Hindlimb muscle (tissue), 1 donor: Measurements from ENCODE around the gene SPDYE18. TPM values are rescaled to one million over a fixed set of nuclear protein-coding genes. Genes with fewer than 3 reads are reported as not detected.
"Not testable (repeated sequence)": the region's sequence is repeated elsewhere in the genome, so short reads cannot be mapped to it uniquely, and the experiment has no call there.

ENCODE experiments used
- DNase-seq: peaks from one replicate; pipeline ENCODE4 v3.0.0-alpha.2; 2013
- polyA plus RNA-seq: library from polyadenylated mRNA; unstranded; fragments of 120-200 nt; gene quantifications from one replicate; pipeline ENCODE4 v1.2.1, GENCODE V29; 2013; ENCODE audit not compliant: insufficient read length

The SPDYE18 gene, protein sequence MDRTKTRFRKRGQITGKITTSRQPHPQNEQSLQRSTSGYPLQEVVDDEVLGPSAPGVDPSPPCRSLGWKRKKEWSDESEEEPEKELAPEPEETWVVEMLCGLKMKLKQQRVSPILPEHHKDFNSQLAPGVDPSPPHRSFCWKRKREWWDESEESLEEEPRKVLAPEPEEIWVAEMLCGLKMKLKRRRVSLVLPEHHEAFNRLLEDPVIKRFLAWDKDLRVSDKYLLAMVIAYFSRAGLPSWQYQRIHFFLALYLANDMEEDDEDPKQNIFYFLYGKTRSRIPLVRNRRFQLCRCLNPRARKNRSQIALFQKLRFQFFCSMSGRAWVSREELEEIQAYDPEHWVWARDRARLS
- 0.34 TPM for polyA plus RNA-seq

DNA sequence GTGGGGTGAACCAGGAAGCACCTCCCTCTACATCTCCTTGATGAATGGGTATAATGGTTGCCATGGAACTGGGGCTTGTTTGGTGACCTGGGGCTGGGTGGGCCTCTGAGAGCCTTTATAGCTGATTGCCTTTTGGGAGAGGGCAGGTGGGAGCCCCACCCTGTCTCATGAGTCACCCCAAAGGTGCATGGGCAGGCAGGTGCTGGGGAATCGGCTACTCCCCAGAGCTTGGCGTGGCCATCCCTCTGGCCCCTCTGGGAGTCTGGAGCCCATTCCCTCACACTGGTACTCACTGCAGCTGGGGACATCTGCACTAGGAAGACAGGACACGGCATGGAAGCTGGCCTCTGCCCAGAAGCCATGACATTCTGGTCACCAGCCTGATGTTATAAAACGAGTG, at the start of gene SPDYE18:
SPDYE18 (minus strand) TSS at position 2 of the 400 bp plus-strand sequence. CDS start 2,046 bp downstream, outside the sequence.
- not testable (repeated sequence) for DNase-seq

DNA sequence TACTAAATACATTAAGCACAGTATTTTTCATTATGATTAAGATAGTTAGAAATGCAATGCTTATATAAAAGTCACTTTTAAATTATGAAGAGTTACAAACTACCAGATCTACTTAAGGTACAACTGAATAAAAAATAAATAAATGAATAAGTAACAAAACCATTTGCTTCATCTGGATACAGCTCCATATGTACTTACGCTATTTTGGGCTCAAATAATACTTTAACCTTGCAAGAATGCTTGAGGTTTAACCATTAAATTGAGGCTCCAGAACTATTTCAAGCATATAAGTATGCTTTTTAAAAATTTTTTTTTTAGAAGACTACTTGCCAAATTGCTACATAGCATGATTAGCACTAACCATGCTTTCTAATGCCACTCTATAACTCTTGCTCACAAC, 46.0 kb upstream of the SPDYE18 start:
- DNase-seq, result not testable (repeated sequence)

DNA sequence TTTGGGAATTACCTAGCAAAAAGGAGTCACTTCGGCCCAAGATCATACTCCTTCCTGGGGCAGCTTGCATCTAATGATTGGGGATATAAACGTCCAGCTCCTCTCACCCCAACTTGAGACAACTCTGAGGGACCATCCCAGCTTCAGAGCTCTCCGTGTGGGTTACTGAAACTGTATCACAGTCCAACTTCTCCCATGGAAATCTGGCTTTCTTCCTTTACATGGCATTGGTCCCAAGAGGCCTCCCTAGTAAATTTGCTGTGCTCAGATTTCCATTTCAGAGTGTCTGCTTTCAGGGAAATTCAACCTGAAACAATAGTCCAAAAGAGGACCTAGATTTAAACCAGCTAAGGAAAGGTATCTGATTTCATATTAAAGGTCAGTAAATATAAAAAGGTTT, 45.3 kb upstream of the SPDYE18 start:
- DNase-seq, result not testable (repeated sequence)

DNA sequence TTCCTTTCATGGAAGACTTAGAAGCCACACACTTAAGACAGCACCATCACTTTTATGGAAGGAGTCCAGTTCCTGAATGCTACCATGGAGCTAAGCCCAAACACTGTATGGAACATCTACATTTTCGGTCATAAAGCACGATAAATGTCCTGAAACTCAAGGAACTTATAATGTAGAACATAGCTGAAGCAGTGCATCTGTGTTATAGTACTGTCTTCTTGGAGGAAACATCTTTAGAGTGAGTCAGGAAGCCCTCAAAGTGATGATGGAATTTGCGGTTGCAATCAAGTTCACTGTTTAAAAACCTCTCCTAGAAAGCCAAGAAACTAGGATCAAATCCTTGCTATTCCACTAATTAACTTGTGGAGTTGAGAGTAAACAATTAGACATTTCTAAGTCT, 43.5 kb upstream of the SPDYE18 start:
- DNase-seq, result not testable (repeated sequence)

DNA sequence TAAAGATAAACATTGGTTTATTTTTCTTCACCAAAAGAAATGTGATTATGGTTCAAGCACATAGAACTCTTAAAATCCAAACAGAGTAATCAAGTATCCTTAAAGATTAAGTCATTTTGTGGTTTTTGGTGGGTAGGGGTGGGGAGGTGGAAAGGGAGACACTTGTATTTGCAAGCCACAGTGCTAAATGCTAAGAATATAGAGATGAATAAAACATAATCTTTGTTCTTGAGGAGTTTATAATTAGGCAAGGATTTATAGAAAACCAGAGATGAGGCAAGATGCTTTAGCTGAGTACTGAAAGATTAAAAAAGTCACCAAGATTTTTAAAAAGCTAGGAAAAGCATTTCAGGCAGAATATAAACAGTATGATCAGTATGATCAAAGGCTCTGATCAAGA, 40.3 kb upstream of the SPDYE18 start:
- DNase-seq, result not testable (repeated sequence)

DNA sequence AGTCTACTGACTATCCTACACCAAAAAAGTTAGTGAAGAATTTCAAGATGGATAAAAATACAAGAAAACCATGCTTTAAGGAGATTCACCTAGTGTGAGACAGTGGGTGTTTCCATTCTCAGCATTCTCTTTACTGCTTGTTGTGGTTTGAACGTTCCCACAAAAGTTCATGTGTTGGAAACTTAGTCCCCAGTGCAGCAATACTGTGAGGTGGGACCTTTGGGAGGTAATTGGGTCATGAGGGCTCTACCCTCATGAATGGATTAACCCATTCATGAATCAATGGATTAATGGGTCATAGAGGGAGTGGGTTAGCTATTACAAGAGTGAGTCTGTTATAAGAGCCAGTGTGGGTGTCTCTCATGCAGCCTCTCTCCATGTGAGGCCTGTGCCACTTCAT, 38.8 kb upstream of the SPDYE18 start:
- DNase-seq, result not testable (repeated sequence)

DNA sequence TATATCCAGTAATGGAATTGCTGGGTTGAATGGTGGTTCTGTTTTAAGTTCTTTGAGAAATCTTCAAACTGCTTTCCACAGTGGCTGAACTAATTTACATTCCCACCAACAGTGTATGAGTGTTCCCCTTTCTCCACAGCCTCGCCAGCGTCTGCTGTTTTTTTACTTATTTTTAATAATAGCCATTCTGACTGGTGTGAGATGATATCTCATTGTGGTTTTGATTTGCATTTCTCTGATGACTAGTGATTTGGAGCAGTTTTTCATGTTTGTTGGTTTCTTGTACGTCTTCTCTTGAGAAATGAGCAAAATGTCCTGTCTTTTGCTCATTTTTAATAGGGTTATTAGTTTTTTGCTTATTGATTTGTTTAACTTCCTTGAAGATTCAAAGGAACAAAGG, 38.1 kb upstream of the SPDYE18 start:
- not testable (repeated sequence) for DNase-seq

DNA sequence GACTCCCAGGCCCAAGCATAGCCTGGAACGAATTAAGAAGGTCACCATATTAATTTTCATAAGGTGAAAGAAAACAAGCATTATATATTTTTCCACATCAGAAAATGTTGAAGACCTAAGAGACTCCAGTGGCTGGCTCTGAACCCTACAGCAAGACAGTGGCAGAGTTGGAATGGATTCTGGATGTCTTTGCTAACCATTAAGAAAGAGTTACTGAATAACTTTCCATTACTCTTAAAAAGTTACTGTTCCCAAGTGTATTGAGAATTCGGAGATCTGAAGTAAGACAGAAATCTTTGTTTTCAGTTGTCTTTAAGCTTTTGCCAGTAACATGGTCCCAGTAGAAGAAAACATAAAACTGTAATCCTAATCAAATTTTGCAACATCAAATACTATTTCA, 29.9 kb upstream of the SPDYE18 start:
- DNase-seq, result not testable (repeated sequence)

DNA sequence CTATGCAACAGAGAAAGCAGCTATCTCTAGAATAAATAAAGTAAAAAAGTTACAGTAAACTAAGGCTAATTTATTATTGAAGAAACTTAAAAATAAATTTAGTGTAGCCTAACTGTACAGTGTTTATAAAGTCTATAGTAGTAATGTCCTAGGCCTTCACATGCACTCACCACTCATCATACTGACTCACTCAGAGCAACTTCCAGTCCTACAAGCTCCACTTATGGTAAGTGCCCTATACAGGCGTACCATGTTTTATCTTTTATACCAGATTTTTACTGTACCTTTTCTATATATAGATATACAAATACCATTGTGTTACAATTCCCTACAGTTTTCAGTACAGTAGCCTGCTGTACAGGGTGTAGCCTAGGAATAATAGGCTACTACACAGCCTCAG, 19.8 kb upstream of the SPDYE18 start:
- not testable (repeated sequence) for DNase-seq

DNA sequence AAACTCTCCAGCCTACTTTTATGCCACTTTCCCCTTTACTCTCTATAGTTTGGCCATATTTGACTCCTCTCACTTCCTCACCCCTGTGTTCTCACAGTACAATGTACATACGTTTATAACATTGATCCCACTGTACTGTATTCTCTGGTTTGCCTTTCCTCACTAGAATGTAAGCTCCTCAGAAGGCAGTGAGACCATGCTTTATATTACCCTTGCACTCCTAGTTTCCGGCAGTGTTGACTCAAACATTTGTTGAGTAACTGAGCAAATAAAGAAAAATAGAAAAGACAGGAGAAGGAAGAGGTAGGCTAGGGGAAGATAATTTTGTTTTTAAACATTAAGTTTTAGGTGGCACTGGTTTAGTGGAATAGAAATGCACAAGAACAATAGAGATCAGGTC, 17.9 kb upstream of the SPDYE18 start:
- not testable (repeated sequence) for DNase-seq

DNA sequence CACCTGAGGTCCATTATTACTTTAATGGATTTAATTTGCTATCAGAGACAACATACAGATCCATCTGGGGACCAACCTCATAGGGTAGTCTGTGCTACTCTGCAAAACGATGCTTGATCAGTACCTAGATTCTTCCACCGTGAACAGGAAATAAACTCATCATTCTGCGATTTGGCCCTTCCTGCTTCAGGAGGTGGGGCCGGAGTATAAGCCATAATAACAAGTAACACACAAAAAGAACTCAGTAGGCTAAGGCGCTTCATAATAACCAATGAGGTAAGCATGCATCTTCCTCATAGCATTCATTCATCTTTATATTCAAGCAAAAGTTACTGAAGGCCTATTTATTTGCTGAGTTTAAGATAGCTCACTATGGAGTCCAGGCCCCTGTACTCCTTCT, 17.3 kb upstream of the SPDYE18 start:
- DNase-seq, result not testable (repeated sequence)

DNA sequence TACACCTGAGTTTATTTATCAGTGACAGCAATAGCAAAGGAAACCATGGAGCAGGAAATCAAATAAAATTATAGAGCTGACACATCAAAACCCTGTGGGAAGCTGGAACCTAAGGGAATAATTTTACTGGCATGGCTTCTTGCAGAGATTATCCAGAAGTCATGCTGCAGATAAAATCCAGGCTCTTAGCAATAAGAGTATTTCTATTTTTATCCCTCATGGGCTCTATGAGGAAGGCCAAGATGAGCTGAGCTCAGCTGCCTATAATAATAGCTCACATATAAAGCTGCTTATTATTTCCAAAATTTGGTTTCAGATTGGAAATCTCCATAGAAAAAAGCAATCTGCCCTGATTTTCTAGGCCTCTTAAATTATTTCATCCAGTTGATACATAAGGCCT, 16.8 kb upstream of the SPDYE18 start:
- DNase-seq, result not testable (repeated sequence)

DNA sequence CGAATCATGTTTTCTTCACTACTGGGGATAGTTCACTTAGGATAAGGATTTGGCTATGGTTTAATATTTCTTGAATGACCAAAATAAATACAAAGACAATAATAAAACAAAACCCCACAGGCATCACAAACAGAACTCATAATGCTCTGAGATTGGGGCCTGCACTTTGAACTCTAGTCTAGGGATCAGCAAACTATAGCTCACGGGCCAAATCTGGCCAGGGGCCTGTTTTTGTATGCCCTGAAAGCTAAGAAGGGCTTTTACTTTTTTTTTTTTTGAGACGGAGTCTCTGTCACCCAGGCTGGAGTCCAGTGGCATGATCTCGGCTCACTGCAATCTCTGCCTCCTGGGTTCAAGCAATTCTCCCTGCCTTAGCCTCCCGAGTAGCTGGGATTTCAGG, 14.7 kb upstream of the SPDYE18 start:
- DNase-seq, result not testable (repeated sequence)

DNA sequence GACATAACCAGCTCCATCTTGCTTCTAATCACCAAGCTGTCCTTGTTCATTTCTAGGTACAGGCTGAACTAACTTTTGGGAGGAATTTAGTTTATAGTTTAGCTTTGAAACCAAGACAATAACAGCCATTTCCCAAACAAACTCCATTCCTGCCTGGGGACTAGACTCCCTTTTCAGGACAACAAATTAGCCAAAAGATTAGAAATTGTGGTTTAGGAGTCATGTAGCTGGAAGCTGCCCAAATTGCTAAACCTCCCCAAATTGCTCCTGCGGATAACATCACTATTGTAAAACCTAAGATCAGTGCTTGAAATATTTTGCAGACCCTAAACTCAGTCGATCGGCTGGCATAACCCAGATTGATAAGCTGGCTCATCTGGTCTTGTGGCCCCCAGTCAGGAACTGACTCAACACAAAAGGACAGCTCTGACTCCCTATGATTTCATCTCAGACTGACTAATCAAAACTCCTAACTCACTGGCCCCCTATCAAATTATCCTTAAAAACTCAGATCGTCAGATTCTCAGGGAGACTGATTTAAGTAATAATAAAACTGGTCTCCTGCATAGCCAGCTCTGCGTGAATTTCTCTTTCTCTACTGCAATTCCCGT, 12.5 kb upstream of the SPDYE18 start:
- DNase-seq, result not testable (repeated sequence)

DNA sequence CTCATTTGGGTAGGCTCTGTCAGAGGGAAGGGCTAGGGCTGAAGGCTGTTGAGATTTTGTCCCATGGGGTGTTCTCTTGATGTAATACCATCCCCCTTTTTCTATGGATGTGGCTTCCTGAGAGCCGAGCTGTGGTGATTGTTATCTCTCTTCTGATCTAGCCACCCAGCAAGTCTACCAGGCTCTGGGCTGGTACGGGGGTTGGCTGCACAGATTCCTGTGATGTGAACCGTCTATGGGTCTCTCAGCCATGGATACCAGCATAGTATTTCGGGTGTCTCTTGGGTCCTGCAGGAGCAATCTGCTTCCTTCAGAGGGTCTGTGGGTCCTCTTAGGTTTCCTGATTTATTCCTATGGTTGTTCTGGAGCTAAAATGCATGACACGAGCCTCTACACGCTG, 8.8 kb upstream of the SPDYE18 start:
- not testable (repeated sequence) for DNase-seq

DNA sequence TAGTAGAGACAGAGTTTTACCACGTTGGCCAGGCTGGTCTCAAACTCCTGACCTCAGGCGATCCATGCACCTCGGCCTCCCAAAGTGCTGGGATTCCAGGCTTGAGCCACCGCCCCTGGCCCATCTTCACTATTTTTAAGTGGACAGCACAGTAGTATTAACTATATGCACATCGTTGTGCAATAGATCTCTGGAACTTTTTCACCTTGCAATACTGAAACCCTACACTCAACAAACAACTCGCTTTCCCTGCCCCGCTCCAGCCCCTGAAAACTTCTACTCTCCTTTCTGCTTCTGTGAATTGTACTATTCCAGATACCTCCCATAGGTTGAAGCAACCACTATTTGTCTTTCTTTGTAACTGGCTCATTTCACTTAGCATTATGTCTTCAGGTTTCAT, 3.5 kb upstream of the SPDYE18 start:
- DNase-seq, result not testable (repeated sequence)

DNA sequence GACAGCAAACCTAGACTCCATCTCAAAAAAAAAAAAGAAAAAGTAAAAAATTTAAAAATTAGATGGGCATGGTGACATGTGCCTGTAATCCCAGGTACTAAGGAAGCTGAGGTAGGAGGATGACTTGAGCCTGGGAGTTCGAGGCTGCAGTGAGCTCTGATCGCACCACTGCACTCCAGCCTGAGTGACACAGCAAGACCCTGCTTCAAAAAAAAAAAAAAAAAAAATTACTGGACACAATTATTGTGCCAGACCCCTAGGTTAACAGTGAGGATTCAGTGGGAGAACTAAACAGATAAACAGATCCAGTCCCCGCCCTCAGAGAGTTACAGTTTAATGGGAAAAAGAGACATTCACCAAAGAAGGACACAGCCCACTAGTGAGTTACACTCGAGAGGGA, 1.4 kb upstream of the SPDYE18 start:
- not testable (repeated sequence) for DNase-seq

DNA sequence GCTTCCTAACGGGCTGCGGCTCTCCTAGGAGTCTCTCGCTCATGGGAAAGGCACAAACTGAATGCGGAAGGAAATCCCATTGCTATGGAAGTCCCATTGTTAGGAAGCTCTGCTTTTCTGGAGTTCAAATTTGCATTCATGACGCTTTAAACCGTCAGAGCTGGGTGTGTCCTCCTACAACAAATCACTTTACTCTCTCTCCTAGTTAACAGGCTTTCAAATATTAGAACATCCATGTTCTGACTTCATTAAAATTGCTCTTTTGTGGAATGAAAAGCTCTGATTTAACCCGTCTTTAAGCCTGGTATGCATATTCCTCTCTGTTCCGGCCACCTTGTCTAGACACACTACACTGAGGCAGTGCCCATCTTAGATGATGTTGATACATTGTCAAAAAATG, 30.1 kb downstream of the SPDYE18 start, which contains the start of gene SPDYE17:
SPDYE17 (minus strand) TSS at position 101 of the 400 bp plus-strand sequence. CDS start 1,791 bp downstream, outside the sequence.
- DNase-seq, result not testable (repeated sequence)

DNA sequence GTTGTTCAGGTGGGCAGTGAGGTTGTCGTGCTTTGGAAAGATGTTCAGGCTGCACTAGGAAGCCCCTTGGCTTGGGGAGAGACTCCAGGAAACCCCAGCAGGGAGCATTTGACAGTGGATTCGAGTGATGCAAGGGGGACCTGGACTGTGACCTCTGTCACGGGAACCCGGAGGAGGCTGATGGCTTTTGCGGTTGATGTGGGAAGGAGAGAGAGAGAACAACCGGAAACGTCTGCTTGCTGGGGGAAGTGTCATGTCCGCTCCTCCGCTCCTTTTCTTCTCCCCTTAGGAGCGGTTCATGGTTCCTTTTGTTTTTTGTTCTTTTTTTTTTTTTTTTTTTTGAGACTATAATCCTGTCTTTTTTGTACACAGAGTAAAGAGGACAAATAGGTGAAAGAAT, 36.0 kb downstream of the SPDYE18 start:
- DNase-seq, result not testable (repeated sequence)

DNA sequence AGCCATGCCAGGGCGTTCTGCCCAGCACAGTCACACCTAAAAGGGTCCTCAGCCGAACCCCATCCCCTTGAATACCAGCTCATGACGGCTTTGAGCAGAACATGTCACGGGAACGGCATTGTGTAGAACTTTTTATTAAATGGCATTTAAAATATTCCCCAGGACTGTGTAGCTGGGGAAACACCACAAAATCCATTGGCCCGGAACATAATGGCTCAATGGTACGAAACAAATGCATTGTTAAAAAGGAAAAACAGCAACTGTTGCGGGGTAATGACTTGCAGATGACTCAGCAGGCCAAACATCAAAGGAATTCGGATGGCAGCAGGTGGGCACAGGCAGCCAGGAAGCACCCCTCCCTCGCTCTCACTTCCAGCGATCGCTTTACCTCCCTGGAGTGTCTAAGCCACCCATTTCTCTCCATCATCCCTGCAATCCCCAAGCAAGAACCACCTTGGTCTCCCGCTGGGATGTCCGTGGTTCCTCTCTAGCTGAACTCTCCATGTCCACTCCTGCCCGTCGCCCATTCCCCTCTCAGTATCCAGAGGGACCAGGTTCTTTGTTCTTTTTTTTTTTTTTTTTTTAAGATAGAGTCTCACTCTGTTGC, 52.2 kb downstream of the SPDYE18 start:
- DNase-seq, result not testable (repeated sequence)

DNA sequence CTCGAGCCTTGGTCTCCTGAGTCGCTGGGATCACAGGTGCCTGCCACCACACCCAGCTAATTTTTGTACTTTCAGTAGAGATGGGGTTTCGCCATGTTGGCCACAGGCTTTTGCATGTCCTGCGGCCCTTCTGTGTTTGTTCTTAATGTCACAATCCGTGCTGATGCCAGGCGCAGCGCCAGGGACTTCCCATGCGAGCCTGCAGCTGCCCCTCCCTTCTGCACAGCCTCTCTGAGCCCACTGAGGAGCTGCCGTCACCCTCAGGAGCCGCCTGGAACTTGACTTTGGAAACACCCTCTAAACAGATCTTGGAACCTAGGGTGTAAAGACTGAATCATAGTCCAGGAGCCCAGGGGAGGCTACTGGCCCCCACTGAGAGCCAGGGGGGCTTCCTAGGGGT, 54.4 kb downstream of the SPDYE18 start:
- peak; percentile 29 for DNase-seq

DNA sequence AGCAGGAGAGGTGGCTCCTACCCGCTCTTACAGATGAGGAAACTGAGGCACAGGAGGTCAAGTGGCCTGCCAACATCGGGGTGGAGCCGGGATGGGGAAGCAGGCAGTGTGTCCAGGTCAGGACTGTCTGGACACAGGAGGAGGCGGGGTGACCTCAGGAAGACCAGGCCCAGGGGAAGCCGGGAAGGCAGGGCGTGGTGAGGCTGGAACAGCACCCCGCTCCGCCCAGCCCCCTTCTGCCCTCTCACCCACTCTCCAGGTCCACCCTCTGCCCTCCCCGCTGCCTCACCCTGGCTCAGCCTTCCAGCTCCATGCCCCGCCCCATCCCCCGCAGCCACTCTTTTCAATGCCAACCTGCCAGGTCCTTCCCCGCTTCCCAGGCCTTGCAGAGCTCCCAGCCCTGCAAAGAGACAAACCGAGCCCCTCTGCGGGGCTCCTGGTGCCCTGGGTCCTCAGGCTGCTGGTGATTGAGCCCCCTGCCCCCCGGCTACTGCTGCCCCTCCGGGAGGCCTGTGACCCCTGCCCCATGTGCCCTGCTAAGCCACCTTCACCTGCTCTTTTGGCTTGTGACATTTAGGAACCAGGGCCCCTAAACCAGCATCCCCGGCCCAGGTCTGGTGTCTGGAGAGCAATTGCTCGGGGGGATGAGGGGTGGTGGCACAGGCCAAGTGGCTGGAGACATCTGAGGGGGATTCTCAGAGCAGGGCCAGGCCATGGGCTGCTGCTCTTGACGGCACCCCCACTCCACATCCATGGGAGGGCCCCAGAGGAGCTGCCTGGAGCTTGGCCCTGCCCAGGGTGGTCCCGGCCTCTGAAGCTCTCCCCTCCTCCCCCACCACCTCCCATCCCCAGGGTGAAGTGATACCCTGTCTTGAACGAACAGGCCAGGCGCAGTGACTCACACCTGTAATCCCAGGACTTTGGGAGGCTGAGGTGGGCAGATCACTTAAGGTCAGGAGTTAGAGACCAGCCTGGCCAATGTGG, 55.9 kb downstream of the SPDYE18 start:
- not testable (repeated sequence) for DNase-seq
